GM12892 (cell line): ENCODE results near the gene SPHK2.

Source experiments
- POLR2A ChIP-seq: IDR thresholded peaks from 2 replicates; pipeline ENCODE4 v1.6.1; 2011; ENCODE audit warnings: low read depth, low read length, control low read depth
- POLR2AphosphoS5 ChIP-seq: IDR thresholded peaks from 2 replicates; pipeline ENCODE4 v1.6.1; 2011; ENCODE audit warnings: low read depth, low read length, control low read depth
- TAF1 ChIP-seq: IDR thresholded peaks from 2 replicates; pipeline ENCODE4 v1.6.1; 2011; ENCODE audit warnings: low read depth, mild to moderate bottlenecking, control low read depth, low read length, borderline replicate concordance

DNA sequence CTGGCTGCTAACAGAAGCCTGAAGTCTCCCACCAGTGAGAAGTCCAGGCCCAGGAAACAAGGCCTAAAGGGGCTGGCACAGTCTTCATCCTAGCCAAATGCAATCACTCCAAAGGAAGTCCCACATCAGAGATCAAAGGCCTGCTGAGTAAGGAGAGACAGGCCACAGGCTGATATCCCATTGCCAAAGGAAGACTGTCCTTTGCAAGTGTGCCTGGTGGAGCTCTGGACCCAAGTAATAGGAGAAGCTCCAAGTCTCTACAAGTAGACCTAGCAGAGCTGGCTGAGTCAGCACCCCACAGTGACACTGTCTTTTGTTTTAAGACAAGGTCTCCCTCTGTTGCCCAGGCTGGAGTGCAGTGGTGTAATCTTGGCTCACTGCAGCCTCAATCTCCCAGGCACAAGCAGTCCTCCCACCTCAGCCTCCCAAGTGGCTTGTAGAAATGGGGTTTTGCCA, 13.4 kb downstream of the SPHK2 start:
- TF ChIP-seq POLR2A (no peak), POLR2AphosphoS5 (no peak), TAF1 (no peak)
